Upper lobe of left lung (tissue), 4 donors: ENCODE results near the gene LARP6.

Source experiments
- CTCF ChIP-seq, 6 experiments: fragments of 450-650 bp in 4 of 6; fragments of 200-600 bp in 2 of 6; sonication (generic) in 2 of 6; IDR thresholded peaks; one replicate each; pipeline ENCODE4 v1.5.1; 2016 to 2019; ENCODE audit warnings: antibody characterized with exemption in 6 of 6
- POLR2AphosphoS5 ChIP-seq, 2 donors: sonication (generic); formaldehyde crosslinking; IDR thresholded peaks; one replicate each; pipeline ENCODE4 v1.5.1; 2017; ENCODE audit warnings: antibody characterized with exemption in 2 of 2

- TF ChIP-seq CTCF (IDR thresholded peaks at IDR 0.05), result no peak
- no peak for TF ChIP-seq POLR2AphosphoS5 (IDR thresholded peaks at IDR 0.05)
These were observed 51.3 kb downstream of the LARP6 start for GRCh38 chr15:70802629-70803028.
